Naive thymus-derived CD4-positive, alpha-beta T cell (primary cell): ENCODE data around the gene PIGL. TPM values are rescaled to one million over a fixed set of nuclear protein-coding genes. Genes with fewer than 3 reads are reported as not detected.
"Not testable (repeated sequence)": the region's sequence is repeated elsewhere in the genome, so short reads cannot be mapped to it uniquely, and the experiment has no call there.

ENCODE experiments used
- ATAC-seq: fragments of 150-1000 bp; cut with Tn5 transposase; 2 replicates; pipeline ENCODE4 v1.10.0; 2021; ENCODE audit warnings: mild to moderate bottlenecking, moderate library complexity
- CTCF ChIA-PET: fragments of 350-600 bp; sonication (Branson Sonifier 250); formaldehyde crosslinking; loops from one replicate; lab custom pipeline; 2021; ENCODE audit warnings: antibody characterized with exemption; lab: Charles Lee
- POLR2A ChIA-PET: fragments of 350-600 bp; sonication (Branson Sonifier 250); formaldehyde crosslinking; loops from one replicate; lab custom pipeline; 2021; ENCODE audit warnings: antibody characterized with exemption, inconsistent platforms; lab: Charles Lee
- DNase-seq, 9 donors: peaks; one replicate each; pipeline versions ENCODE4 v3.0.0 to v3.0.0-alpha.2; 2020 to 2022; ENCODE audit warnings: mixed read lengths in 1 of 9
- H3K27ac ChIP-seq: one replicate; pipeline ENCODE4 v1.7.0; 2013; ENCODE audit warnings: mild to moderate bottlenecking, low read depth, low read length, moderate library complexity
- H3K27me3 ChIP-seq, 2 donors: one replicate each; pipeline ENCODE4 v1.7.0; 2013; ENCODE audit warnings: low read length in 2 of 2, mild to moderate bottlenecking in 2 of 2, moderate library complexity in 2 of 2; ENCODE audit not compliant: control insufficient read depth in 2 of 2, insufficient read depth in 2 of 2
- H3K36me3 ChIP-seq, 3 experiments: 1 replicate in 2 of 3; 2 replicates in 1 of 3; pipeline ENCODE4 v1.7.0; 2013; ENCODE audit warnings: low read length in 3 of 3, mild to moderate bottlenecking in 3 of 3, moderate library complexity in 1 of 3; ENCODE audit not compliant: insufficient read depth in 3 of 3, control insufficient read depth in 2 of 3
- H3K4me1 ChIP-seq, 2 donors: one replicate each; pipeline ENCODE4 v1.7.0; 2013; ENCODE audit warnings: low read length in 2 of 2, mild to moderate bottlenecking in 2 of 2, moderate library complexity in 1 of 2; ENCODE audit not compliant: control insufficient read depth in 2 of 2, insufficient read depth in 2 of 2
- H3K4me3 ChIP-seq: 2 replicates; pipeline ENCODE4 v1.7.0; 2013; ENCODE audit warnings: mild to moderate bottlenecking, low read length
- H3K9me3 ChIP-seq, 3 experiments: 1 replicate in 2 of 3; 2 replicates in 1 of 3; pipeline ENCODE4 v1.7.0; 2013; ENCODE audit warnings: low read length in 3 of 3; ENCODE audit not compliant: control insufficient read depth in 2 of 3
- H3K27ac Mint-ChIP-seq, 9 donors: one replicate each; pipeline ENCODE4 v1.8.0; 2020 to 2022; ENCODE audit warnings: mixed read lengths in 9 of 9, mild to moderate bottlenecking in 8 of 9, moderate library complexity in 5 of 9, inconsistent platforms in 2 of 9
- H3K27me3 Mint-ChIP-seq, 5 donors: one replicate each; pipeline ENCODE4 v1.8.0; 2021 to 2022; ENCODE audit warnings: mixed read lengths in 5 of 5, mild to moderate bottlenecking in 1 of 5
- H3K36me3 Mint-ChIP-seq, 5 donors: one replicate each; pipeline ENCODE4 v1.8.0; 2020 to 2022; ENCODE audit warnings: mixed read lengths in 5 of 5, mild to moderate bottlenecking in 3 of 5, inconsistent platforms in 1 of 5
- H3K4me1 Mint-ChIP-seq, 7 donors: one replicate each; pipeline ENCODE4 v1.8.0; 2020 to 2022; ENCODE audit warnings: mixed read lengths in 7 of 7, mild to moderate bottlenecking in 3 of 7, inconsistent platforms in 1 of 7
- H3K4me3 Mint-ChIP-seq, 10 donors: one replicate each; pipeline ENCODE4 v1.8.0; 2020 to 2022; ENCODE audit warnings: mild to moderate bottlenecking in 10 of 10, mixed read lengths in 10 of 10, moderate library complexity in 6 of 10, inconsistent platforms in 2 of 10
- H3K9me3 Mint-ChIP-seq, 11 donors: one replicate each; pipeline ENCODE4 v1.8.0; 2020 to 2022; ENCODE audit warnings: mixed read lengths in 11 of 11, mild to moderate bottlenecking in 4 of 11, inconsistent platforms in 1 of 11, moderate library complexity in 1 of 11
- intact Hi-C, 2 donors: fragments of 100-400 bp; cut with micrococcal nuclease; formaldehyde crosslinking; loops; one replicate each; pipeline ENCODE4 v1.15.1; 2023
- polyA plus RNA-seq, 2 donors: library from polyadenylated mRNA; unstranded; fragments of 300-500 nt; fragmentation: Illumina TruSeq; gene quantifications; one replicate each; pipeline ENCODE4 v1.2.3, GENCODE V29; 2021
- total RNA-seq, 6 experiments: library from RNA in 5 of 6; stranded (reverse) in 5 of 6; gene quantifications; 1 replicate in 5 of 6; 2 replicates in 1 of 6; pipeline ENCODE4 v1.2.3 and lab custom pipeline; 2021 to 2026

The PIGL gene
- total and polyA plus RNA-seq, 7 experiments from 2014 or later: 12.3 to 82.5 (median 73.2) TPM

- H3K4me1 ChIP-seq: peaks cover 0 to 13% of the 10 kb centered on the region in 2 donors
- ChIA-PET CTCF (interaction anchor here (0.6 kb wide), 1 partner anchor 66 kb away, joined by 3 read pairs; no protein-coding TSS in a partner anchor), POLR2A (interaction anchor here (0.6 to 1.5 kb wide), 2 partner anchors 15 to 89 kb away, joined by 3 read pairs; no protein-coding TSS in a partner anchor)
- H3K4me1 Mint-ChIP-seq: peaks cover 7 to 37% (median 22%) of the 10 kb centered on the region in 7 donors
- no peak overlapping the region for H3K27ac ChIP-seq
- ATAC-seq: no peak
- DNase-seq: no peak
- peak overlapping the region in 1 of 9 donors; percentile 9 for H3K27ac Mint-ChIP-seq
- H3K27me3 Mint-ChIP-seq: no peaks in the 10 kb centered on the region
- H3K9me3 ChIP-seq: no peaks in the 10 kb centered on the region
- H3K27me3 ChIP-seq: no peaks in the 10 kb centered on the region
- peaks cover 7 to 19% (median 9%) of the 10 kb centered on the region in 5 donors for H3K36me3 Mint-ChIP-seq
- intact Hi-C loops: no loop called here
- H3K4me3 Mint-ChIP-seq: no peak overlapping the region
- H3K9me3 Mint-ChIP-seq: no peaks in the 10 kb centered on the region
- peaks cover 0 to 24% (median 0%) of the 10 kb centered on the region in 3 experiments for H3K36me3 ChIP-seq
- H3K4me3 ChIP-seq: no peak overlapping the region
Observed at GRCh38 chr17:16300554-16300953, 83.5 kb downstream of the PIGL start.

DNA sequence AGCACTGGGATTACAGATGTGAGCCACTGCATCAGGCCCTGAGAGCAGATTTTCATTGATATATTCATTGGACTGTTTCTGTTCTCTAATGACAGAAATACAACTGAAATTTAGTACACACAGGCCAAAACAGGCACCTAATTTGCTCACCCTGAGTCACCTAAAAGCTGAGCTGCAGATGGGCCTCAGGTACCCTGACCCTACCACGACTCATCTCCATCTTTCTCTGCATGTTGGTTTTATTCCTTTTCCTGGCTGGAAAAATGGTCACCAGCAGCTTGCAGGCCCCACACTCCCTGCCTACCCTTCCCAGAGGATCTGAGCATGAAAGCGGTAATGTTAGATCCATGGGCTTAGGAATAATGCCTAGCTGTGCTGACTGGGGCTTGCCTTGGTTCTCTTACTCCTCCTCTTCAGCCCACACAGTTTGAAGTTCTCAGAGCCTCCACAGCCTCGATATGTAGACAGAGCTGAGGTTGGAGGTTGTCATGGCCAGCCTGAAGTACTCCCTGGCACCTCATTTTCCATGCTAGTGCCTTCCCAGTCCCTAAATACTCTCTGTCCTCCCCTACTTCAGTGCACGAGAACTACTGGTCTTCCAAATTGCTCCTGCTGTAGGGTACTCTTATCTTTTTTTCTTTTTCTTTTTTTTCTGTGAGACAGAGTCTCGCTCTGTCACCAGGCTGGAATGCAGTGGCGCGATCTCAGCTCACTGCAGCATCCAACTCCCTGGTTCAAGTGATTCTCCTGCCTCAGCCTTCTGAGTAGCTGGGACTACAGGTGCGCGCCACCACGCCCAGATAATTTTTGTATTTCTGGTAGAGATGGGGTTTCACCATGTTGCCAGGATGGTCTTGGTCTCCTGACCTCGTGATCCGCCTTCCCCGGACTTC is 85.2 kb downstream of the PIGL start:
- Mint-ChIP-seq H3K36me3 (peaks cover 5 to 16% (median 7%) of the 10 kb centered on the region in 5 donors), H3K27ac (peak overlapping the region in 2 of 9 donors; percentile 17 to 31), H3K27me3 (no peaks in the 10 kb centered on the region), H3K9me3 (no peaks in the 10 kb centered on the region), H3K4me1 (peaks cover 4 to 31% (median 17%) of the 10 kb centered on the region in 7 donors), H3K4me3 (peak overlapping the region in 1 of 10 donors; percentile 20)
- H3K36me3 ChIP-seq: peaks cover 0 to 30% (median 0%) of the 10 kb centered on the region in 3 experiments
- ATAC-seq (no peak), DNase-seq (no peak)
- no peaks in the 10 kb centered on the region for H3K9me3 ChIP-seq
- no peaks in the 10 kb centered on the region for H3K27me3 ChIP-seq
- ChIA-PET POLR2A (interaction anchor here (1.5 kb wide), 1 partner anchor 15 kb away, joined by 3 read pairs; no protein-coding TSS in a partner anchor), CTCF (interaction anchor here (0.7 kb wide), 1 partner anchor 88 kb away, joined by 4 read pairs; no protein-coding TSS in a partner anchor)
- H3K4me3 ChIP-seq: no peak overlapping the region
- intact Hi-C loops: no loop called here
- peaks cover 0 to 13% of the 10 kb centered on the region in 2 donors for H3K4me1 ChIP-seq
- H3K27ac ChIP-seq: no peak overlapping the region

- no peak overlapping the region for H3K4me3 Mint-ChIP-seq
- H3K4me3 ChIP-seq: no peak overlapping the region
- peaks cover 0 to 33% (median 0%) of the 10 kb centered on the region in 3 experiments for H3K36me3 ChIP-seq
- no peaks in the 10 kb centered on the region for H3K27me3 Mint-ChIP-seq
- peaks cover 0 to 9% of the 10 kb centered on the region in 2 donors for H3K4me1 ChIP-seq
- no peaks in the 10 kb centered on the region for H3K9me3 ChIP-seq
- H3K27ac ChIP-seq: no peak overlapping the region
- ATAC-seq: no peak
- peaks cover 0 to 25% (median 10%) of the 10 kb centered on the region in 7 donors for H3K4me1 Mint-ChIP-seq
- no peaks in the 10 kb centered on the region for H3K9me3 Mint-ChIP-seq
- H3K27ac Mint-ChIP-seq: no peak overlapping the region
- H3K27me3 ChIP-seq: no peaks in the 10 kb centered on the region
- ChIA-PET POLR2A (interaction anchor here (1.5 kb wide), 1 partner anchor 16 kb away, joined by 3 read pairs; no protein-coding TSS in a partner anchor), CTCF (interaction anchor here (0.6 to 1.6 kb wide), 2 partner anchors 9 to 60 kb away, joined by 5 to 10 read pairs; no protein-coding TSS in a partner anchor)
- intact Hi-C loops: no loop called here
- DNase-seq: no peak
- peaks cover 5 to 15% (median 7%) of the 10 kb centered on the region in 5 donors for H3K36me3 Mint-ChIP-seq
Observed at GRCh38 chr17:16302856-16303255, 85.8 kb downstream of the PIGL start.

DNA sequence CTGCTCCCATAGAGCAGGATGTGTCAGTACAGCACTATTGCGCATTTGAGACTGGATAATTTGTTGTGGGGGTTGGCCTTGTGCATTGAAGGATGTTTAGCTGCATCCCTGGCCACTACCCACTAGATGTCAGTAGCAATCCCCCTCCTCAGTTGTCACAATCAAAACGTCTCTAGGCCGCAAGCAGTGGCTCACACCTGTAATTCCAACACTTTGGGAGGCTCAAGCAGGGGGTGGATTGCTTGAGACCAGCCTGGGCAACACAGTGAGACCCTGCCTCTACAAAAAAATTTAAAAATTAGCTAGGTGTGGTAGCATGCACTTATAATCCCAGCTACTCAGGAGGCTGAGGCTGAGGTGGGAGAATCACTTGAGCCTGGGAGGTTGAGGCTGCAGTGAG is 87.8 kb downstream of the PIGL start:
- intact Hi-C loops: loop anchor here in 1 of 2 donors (1.0 kb wide), 1 partner anchor 216 kb away; no protein-coding TSS in a partner anchor
- CTCF ChIA-PET: interaction anchor here (0.7 to 1.7 kb wide), 4 partner anchors 9 to 61 kb away, joined by 3 to 7 read pairs (median 6); no protein-coding TSS in a partner anchor
- H3K36me3 Mint-ChIP-seq: peaks cover 5 to 16% (median 7%) of the 10 kb centered on the region in 5 donors
- Histone ChIP-seq H3K36me3 (peaks cover 0 to 33% (median 0%) of the 10 kb centered on the region in 3 experiments), H3K4me1 (no peaks in the 10 kb centered on the region), H3K9me3 (no peaks in the 10 kb centered on the region), H3K4me3 (no peak overlapping the region), H3K27ac (no peak overlapping the region), H3K27me3 (no peaks in the 10 kb centered on the region)
- POLR2A ChIA-PET: interaction anchor here (0.6 kb wide), 1 partner anchor 45 kb away, joined by 6 read pairs; no protein-coding TSS in a partner anchor
- no peaks in the 10 kb centered on the region for H3K27me3 Mint-ChIP-seq
- no peak overlapping the region for H3K4me3 Mint-ChIP-seq
- peaks cover 0 to 12% (median 2%) of the 10 kb centered on the region in 7 donors for H3K4me1 Mint-ChIP-seq
- ATAC-seq (no peak), DNase-seq (peak in 3 of 9 donors; percentile 14 to 30 (median 18))
- peak overlapping the region in 2 of 9 donors; percentile 12 to 59 for H3K27ac Mint-ChIP-seq
- no peaks in the 10 kb centered on the region for H3K9me3 Mint-ChIP-seq

DNA sequence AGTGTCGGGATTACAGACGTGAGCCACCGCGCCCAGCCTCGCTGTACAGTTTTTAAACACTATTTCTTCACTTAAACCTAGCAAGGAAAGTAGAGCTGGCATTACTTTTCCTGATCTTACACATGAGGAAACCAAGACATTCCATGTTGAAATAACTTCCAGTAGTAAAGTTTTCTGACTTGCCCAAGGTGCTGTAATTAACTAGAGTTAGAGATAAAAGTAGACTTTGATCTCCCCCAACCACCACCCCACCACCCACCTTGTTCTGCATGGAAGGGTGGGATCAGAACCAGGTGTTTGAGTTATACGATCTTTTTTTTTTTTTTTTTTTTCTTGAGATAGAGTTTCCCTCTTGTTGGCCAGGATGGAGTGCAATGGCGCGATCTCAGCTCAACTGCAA is 89.2 kb downstream of the PIGL start:
- ChIA-PET POLR2A (no interaction called here), CTCF (interaction anchor here (1.4 kb wide), 1 partner anchor 8 kb away, joined by 3 read pairs; no protein-coding TSS in a partner anchor)
- H3K36me3 ChIP-seq: peaks cover 0 to 26% (median 0%) of the 10 kb centered on the region in 3 experiments
- no peak for DNase-seq
- H3K9me3 ChIP-seq: no peaks in the 10 kb centered on the region
- H3K27ac ChIP-seq: no peak overlapping the region
- H3K9me3 Mint-ChIP-seq: no peaks in the 10 kb centered on the region
- H3K36me3 Mint-ChIP-seq: peaks cover 7 to 25% (median 16%) of the 10 kb centered on the region in 5 donors
- no peak overlapping the region for H3K4me3 Mint-ChIP-seq
- no peaks in the 10 kb centered on the region for H3K27me3 Mint-ChIP-seq
- H3K27me3 ChIP-seq: no peaks in the 10 kb centered on the region
- H3K4me1 Mint-ChIP-seq: peaks cover 5 to 21% (median 13%) of the 10 kb centered on the region in 7 donors
- intact Hi-C loops: no loop called here
- peaks cover 0 to 5% of the 10 kb centered on the region in 2 donors for H3K4me1 ChIP-seq
- no peak for ATAC-seq
- H3K27ac Mint-ChIP-seq: no peak overlapping the region
- H3K4me3 ChIP-seq: no peak overlapping the region

GRCh38 chr17:16312061-16312460 is 95.1 kb downstream of the PIGL start:
- ATAC-seq, H3K27me3 Mint-ChIP-seq, DNase-seq, H3K4me1 ChIP-seq, H3K9me3 ChIP-seq, H3K4me3 Mint-ChIP-seq, H3K27ac ChIP-seq, H3K27ac Mint-ChIP-seq, H3K27me3 ChIP-seq, intact Hi-C loops, H3K4me3 ChIP-seq, CTCF ChIA-PET, H3K9me3 Mint-ChIP-seq: not testable (repeated sequence)
- peaks cover 0 to 29% (median 3%) of the 10 kb centered on the region in 3 experiments for H3K36me3 ChIP-seq
- POLR2A ChIA-PET: interaction anchor here (0.6 kb wide), 1 partner anchor 375 kb away, joined by 3 read pairs; no protein-coding TSS in a partner anchor
- Mint-ChIP-seq H3K36me3 (peaks cover 6 to 48% (median 23%) of the 10 kb centered on the region in 5 donors), H3K4me1 (peaks cover 7 to 20% (median 12%) of the 10 kb centered on the region in 7 donors)
